SIG-M5 treated with dmso at 0.1 percent for 504 hours (cell line): Measurements from ENCODE around the gene PRR5L.
A peak's percentile ranks its signal among the peaks of the same experiment; 100 is the strongest.

Experiments
- DNase-seq: peaks from one replicate; lab custom pipeline; 2025; ENCODE audit not compliant: unreplicated experiment; lab: John Stamatoyannopoulos, UW

PRR5L gene

GRCh38 chr11:36354221-36355003 lies 58.3 kb downstream of the PRR5L start:
- DNase-seq, result no peak

DNA sequence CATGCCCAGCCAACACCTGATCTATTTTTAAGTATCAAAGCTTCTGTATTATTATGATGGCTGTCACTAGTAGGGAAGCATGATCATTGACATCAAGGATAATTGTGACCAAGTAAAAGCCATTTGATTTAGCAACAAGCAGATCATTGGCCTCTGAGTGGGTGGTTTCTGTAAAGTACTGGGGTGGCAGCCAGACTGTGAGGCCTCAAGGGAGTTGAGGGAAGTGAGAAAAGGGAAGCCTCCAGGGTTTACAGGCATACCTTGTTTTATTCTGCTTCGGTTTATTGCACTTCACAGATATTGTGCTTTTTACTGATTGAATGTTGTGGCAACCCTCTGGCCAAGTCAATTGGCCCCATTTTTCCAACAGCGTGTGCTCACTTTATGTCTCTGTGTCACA lies 60.1 kb downstream of the PRR5L start:
- peak; percentile 59 for DNase-seq

DNA sequence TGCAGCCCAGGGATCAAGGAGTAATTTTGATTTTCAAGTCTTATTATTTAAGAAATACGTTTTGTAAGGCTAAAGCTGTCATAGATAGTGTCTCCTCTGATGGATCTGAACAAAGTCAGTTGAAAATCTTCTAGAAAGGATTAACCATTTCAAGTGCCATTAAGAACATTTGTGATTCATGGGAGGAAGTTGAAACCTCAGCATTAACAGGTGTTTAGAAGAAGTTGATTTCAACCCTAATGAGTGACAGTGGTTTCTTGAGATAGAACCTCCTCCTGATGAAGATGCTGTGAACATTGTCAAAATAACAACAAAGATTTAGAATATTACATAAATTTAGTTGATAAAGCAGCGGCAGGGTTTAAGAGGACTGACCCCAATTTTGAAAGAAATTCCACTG lies 61.7 kb downstream of the PRR5L start:
- no peak for DNase-seq

- DNase-seq, result no peak
Observed at GRCh38 chr11:36358436-36358835, 62.3 kb downstream of the PRR5L start.

DNA sequence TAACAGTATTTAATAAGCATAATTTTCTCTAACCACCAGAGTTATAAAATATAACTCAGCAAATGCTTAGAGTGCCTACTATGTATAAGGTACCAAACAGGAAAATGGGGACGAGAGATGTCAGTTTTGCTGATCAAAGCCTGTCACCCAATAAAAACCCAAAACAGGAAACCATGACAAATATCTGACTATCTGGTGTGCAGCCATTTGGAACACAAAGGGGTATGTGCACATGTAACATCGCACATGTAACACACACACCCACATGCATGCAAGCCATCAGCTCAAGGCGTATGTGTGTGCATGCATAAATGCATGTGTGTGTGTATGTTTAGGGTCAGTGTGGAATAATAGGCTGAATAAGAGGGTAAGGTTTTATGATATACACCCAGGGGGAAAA lies 64.2 kb downstream of the PRR5L start:
- no peak for DNase-seq

GRCh38 chr11:36360826-36361415 lies 64.8 kb downstream of the PRR5L start:
- DNase-seq, result no peak

- no peak for DNase-seq
Observed at GRCh38 chr11:36361472-36361871, 65.4 kb downstream of the PRR5L start.

- no peak for DNase-seq
Observed at GRCh38 chr11:36361901-36362391, 65.9 kb downstream of the PRR5L start.

- no peak for DNase-seq
Observed at GRCh38 chr11:36362902-36363301, 66.8 kb downstream of the PRR5L start.

- DNase-seq, result no peak
Observed at GRCh38 chr11:36363361-36364268, 67.5 kb downstream of the PRR5L start.

DNA sequence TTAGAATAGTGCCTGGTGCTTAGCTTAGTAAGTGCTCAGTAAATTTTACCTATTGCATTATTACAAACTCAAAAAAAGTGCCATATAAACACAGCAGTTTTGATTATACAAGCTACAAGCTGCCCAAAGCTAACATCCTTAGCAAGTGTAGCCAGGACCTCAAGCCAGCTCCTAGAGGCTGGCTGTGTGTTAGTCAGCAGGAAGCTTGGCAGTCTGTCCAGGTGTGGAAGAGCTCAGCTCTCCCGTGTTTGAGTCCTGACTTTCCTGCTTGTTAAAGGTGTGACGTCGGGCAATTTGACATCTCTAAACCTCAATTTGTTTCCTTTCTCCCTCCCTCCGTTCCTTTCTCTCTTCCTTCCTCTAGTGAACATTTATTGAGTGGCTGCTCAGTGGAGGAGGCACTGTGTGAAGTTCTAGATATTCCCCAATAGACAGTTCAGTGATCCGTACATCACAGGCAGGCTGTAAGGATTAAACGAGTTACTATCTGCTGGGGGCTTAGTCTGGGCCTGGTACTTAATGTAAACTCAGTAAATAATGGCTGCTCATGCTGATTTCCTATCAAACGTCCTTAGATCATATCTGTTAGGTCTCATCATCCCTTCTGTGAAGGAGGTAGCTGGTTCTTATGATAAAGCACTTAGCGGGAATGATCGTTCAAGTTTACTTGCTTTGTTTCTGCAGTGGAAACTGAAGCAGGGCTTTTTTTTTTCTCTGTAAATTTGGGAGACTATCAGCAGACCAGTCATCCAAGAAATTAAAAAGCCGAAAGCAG lies 68.7 kb downstream of the PRR5L start:
- no peak for DNase-seq

DNA sequence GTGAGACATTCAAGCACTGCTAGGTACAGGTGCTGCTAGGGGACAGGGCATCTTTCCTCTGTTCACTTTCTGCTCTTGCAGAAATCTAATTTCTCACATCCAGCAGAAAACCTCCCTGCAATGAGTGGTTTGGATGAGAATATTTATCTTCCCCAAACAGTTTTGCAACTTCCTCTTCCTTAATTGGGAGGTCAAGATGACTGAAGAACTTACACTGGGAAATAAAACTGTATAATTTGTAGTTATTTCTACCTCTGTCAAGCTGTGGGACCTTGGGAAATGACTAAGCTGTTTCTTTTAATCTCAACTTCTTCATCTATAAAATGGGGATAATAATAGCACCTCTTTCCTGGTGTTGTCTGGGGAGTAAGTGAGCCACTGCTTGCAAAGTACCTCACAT lies 69.8 kb downstream of the PRR5L start:
- DNase-seq, result peak; percentile 63

GRCh38 chr11:36367806-36368680 lies 72.0 kb downstream of the PRR5L start:
- DNase-seq, result no peak

GRCh38 chr11:36371181-36371580 lies 75.1 kb downstream of the PRR5L start:
- DNase-seq, result no peak

DNA sequence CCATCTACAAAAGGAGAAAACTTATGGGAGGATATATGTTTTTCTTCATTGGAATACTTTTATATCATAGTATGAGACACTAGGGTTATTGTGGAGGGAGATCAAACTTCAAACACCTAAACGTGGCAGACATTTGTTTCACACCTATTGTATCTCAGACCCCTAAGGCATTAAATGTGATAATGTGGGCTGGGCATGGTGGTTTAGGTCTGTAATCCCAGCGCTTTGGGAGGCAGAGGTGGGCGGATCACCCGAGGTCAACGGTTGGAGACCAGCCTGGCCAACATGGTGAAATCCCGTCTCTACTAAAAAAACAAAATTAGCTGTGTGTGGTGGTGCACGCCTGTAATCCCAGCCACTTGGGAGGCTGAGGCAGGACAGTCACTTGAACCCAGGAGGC lies 75.5 kb downstream of the PRR5L start:
- DNase-seq, result no peak

- no peak for DNase-seq
Observed at GRCh38 chr11:36372101-36372771, 76.1 kb downstream of the PRR5L start.

GRCh38 chr11:36373016-36374010 lies 77.2 kb downstream of the PRR5L start:
- no peak for DNase-seq

DNA sequence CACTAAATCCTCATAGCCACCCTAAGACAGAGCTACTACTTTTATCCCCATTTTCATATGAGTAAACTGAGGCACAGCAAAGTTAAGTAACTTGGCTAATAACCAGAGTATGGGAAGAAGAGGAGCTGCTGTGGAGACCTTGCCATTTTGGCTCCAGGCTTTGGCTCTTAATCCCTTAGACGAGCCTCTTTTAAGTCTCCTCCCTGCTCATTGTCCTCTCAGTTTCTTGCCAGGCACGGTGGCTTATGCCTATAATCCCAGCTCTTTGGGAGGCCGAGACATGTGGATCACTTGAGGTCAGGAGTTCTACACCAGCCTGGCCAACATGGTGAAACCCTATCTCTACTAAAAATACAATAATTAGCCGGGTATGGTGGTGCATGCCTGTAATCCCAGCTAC lies 78.6 kb downstream of the PRR5L start:
- no peak for DNase-seq
